Panc1 (cell line): ENCODE measurements around the gene SNED1. TPM values are rescaled to one million over a fixed set of nuclear protein-coding genes. Genes with fewer than 3 reads are reported as not detected.

ENCODE experiments used
- ATAC-seq: fragments of 200-7000 bp; cut with Tn5 transposase; 2 replicates; pipeline ENCODE4 v1.9.1; 2020; ENCODE audit warnings: mild to moderate bottlenecking, moderate library complexity
- BruUV-seq: library from RNA; stranded (reverse); fragments of 400-500 nt; replicated peaks from 2 replicates; lab custom pipeline; 2021; lab: Mats Ljungman, UMichigan
- CTCF ChIA-PET: fragments of 300-600 bp; sonication (Branson Sonifier 250); formaldehyde crosslinking; loops from one replicate; lab custom pipeline; 2022; ENCODE audit warnings: antibody characterized with exemption; lab: Charles Lee
- POLR2A ChIA-PET: fragments of 300-600 bp; sonication (Branson Sonifier 250); formaldehyde crosslinking; loops from one replicate; lab custom pipeline; 2022; ENCODE audit warnings: antibody characterized with exemption; lab: Charles Lee
- DNase-seq: peaks from one replicate; pipeline ENCODE4 v3.0.0-alpha.2; 2010; ENCODE audit warnings: low read depth, low spot score
- H3K27ac ChIP-seq: 2 replicates; pipeline ENCODE4 v1.5.1; 2011; ENCODE audit warnings: mild to moderate bottlenecking, low read length, inconsistent platforms
- H3K27me3 ChIP-seq: fragments of 200-500 bp; sonication (Bioruptor generic); 2 replicates; pipeline ENCODE4 v1.6.0; 2014; ENCODE audit warnings: low read length, inconsistent platforms; ENCODE audit not compliant: control insufficient read depth, insufficient read depth
- H3K36me3 ChIP-seq: fragments of 200-500 bp; sonication (Bioruptor generic); 2 replicates; pipeline ENCODE4 v1.5.1; 2014; ENCODE audit warnings: inconsistent platforms, mild to moderate bottlenecking, low read length, moderate library complexity; ENCODE audit not compliant: control insufficient read depth, insufficient read depth
- H3K4me1 ChIP-seq: 2 replicates; pipeline ENCODE4 v1.5.1; 2011; ENCODE audit warnings: inconsistent platforms, mild to moderate bottlenecking, low read length, moderate library complexity; ENCODE audit not compliant: control insufficient read depth, insufficient read depth
- H3K4me3 ChIP-seq, 2 experiments: 2 replicates each; pipeline ENCODE4 v1.5.1; 2011 to 2012; ENCODE audit warnings: low read depth in 2 of 2, low read length in 2 of 2, mild to moderate bottlenecking in 2 of 2, inconsistent platforms in 1 of 2, moderate library complexity in 1 of 2
- H3K9me3 ChIP-seq: fragments of 200-500 bp; sonication (Bioruptor generic); 2 replicates; pipeline ENCODE4 v1.5.1; 2014; ENCODE audit warnings: low read depth, mild to moderate bottlenecking, inconsistent platforms, low read length, moderate library complexity; ENCODE audit not compliant: control insufficient read depth, insufficient read depth
- CTCF ChIP-seq: fragments of 450-650 bp; IDR thresholded peaks from 2 replicates; pipeline ENCODE4 v1.5.1; 2017; ENCODE audit warnings: mild to moderate bottlenecking
- POLR2AphosphoS5 ChIP-seq: IDR thresholded peaks from 2 replicates; pipeline ENCODE4 v1.6.1; 2012; ENCODE audit warnings: mild to moderate bottlenecking, low read depth, low read length, moderate library complexity
- SIN3A ChIP-seq: IDR thresholded peaks from 2 replicates; pipeline ENCODE4 v1.6.1; 2012; ENCODE audit warnings: low read depth, mild to moderate bottlenecking, low read length, moderate library complexity, borderline replicate concordance; ENCODE audit not compliant: insufficient read depth
- TCF7L2 ChIP-seq: IDR thresholded peaks from 2 replicates; pipeline ENCODE4 v1.6.1; 2011; ENCODE audit warnings: mild to moderate bottlenecking, low read depth, low read length, inconsistent platforms
- in situ Hi-C: cut with HindIII; loops from 2 replicates; pipeline ENCODE4 v1.10.0; 2016; ENCODE audit warnings: low sequenced_read_pairs, low pct_unique_long_range_greater_than_20kb
- intact Hi-C: fragments of 100-400 bp; cut with micrococcal nuclease; formaldehyde crosslinking; loops from one replicate; pipeline ENCODE4 v1.10.0; 2022; ENCODE audit not compliant: unreplicated experiment
- total RNA-seq: library from RNA; stranded (reverse); gene quantifications from one replicate; pipeline ENCODE4 v1.2.1, GENCODE V29; 2021; ENCODE audit not compliant: unreplicated experiment
- TF ChIP-seq, protein P1 (sequence below), 2 experiments: IDR thresholded peaks; 2 replicates each; pipeline ENCODE4 v1.6.1; 2011 to 2012; ENCODE audit warnings: low read depth in 2 of 2, control low read depth in 1 of 2, low read length in 1 of 2, mild to moderate bottlenecking in 1 of 2, moderate library complexity in 1 of 2; ENCODE audit not compliant: insufficient read depth in 1 of 2

Gene SNED1
- total RNA-seq, 1 experiment from 2014 or later: 11.0 TPM

DNA sequence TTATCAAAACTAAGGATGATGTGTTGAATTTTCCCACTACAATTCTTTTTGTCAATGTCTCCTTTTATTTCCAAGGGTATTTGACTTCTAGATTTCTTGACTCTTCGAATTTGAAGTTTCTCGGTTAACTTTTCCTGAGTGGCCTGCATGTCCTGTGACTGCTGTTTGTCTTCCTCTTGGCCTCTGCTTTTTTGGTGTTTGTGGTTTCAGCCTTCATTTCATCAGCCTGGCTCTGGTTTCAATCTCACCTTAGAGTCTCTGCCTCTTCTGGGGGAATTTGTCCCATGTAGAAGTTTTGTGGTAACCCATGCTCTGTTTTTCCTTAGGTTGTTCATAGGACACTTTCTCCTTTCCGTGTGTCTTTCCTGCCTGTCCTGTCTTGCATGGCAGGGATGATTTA, 28.3 kb upstream of the SNED1 start:
- H3K4me3 ChIP-seq: no peak overlapping the region
- ChIA-PET CTCF (no interaction called here), POLR2A (no interaction called here)
- TF ChIP-seq, protein P1, sequence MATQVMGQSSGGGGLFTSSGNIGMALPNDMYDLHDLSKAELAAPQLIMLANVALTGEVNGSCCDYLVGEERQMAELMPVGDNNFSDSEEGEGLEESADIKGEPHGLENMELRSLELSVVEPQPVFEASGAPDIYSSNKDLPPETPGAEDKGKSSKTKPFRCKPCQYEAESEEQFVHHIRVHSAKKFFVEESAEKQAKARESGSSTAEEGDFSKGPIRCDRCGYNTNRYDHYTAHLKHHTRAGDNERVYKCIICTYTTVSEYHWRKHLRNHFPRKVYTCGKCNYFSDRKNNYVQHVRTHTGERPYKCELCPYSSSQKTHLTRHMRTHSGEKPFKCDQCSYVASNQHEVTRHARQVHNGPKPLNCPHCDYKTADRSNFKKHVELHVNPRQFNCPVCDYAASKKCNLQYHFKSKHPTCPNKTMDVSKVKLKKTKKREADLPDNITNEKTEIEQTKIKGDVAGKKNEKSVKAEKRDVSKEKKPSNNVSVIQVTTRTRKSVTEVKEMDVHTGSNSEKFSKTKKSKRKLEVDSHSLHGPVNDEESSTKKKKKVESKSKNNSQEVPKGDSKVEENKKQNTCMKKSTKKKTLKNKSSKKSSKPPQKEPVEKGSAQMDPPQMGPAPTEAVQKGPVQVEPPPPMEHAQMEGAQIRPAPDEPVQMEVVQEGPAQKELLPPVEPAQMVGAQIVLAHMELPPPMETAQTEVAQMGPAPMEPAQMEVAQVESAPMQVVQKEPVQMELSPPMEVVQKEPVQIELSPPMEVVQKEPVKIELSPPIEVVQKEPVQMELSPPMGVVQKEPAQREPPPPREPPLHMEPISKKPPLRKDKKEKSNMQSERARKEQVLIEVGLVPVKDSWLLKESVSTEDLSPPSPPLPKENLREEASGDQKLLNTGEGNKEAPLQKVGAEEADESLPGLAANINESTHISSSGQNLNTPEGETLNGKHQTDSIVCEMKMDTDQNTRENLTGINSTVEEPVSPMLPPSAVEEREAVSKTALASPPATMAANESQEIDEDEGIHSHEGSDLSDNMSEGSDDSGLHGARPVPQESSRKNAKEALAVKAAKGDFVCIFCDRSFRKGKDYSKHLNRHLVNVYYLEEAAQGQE (IDR thresholded peaks at IDR 0.05; ENCODE audit: insufficient read depth in 1 of 2, low read depth in 2 of 2, low read length in 1 of 2): no peak
- TF ChIP-seq POLR2AphosphoS5 (no peak), CTCF (no peak), SIN3A (no peak), TCF7L2 (no peak)
- DNase-seq (no peak), ATAC-seq (no peak)
- H3K4me1 ChIP-seq: no peaks in the 10 kb centered on the region
- no peak overlapping the region for H3K27ac ChIP-seq
- BruUV-seq: no TSS peak
- no peaks in the 10 kb centered on the region; the same call in 1 of the 2 replicates for H3K27me3 ChIP-seq
- no peaks in the 10 kb centered on the region for H3K9me3 ChIP-seq
- in situ Hi-C loops: no loop called here
- H3K36me3 ChIP-seq: no peaks in the 10 kb centered on the region
- intact Hi-C loops: no loop called here

DNA sequence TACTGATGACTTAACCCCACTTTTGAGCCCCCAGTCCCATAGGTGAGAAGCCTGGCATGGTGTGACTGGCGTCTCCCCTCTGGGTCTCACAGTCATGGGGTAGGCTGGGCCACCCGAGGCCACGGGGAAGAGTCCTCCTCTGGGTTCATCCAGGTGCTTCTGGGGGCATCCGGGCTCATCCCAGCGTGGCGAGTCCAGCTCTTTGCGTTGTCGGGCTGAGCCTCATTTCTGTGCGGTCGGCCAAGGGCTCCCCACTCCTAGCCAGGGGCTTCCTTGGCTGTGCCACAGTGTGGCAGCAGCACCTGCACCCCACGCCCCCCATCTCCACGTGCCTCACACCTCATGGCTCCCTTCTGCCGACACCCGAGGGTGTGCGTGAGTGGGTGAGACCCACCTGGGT, 27.6 kb upstream of the SNED1 start:
- ChIA-PET CTCF (no interaction called here), POLR2A (no interaction called here)
- intact Hi-C loops (no loop called here), in situ Hi-C loops (no loop called here)
- Histone ChIP-seq H3K4me1 (no peaks in the 10 kb centered on the region), H3K27ac (no peak overlapping the region), H3K36me3 (no peaks in the 10 kb centered on the region), H3K27me3 (no peaks in the 10 kb centered on the region; the same call in 1 of the 2 replicates), H3K4me3 (no peak overlapping the region), H3K9me3 (no peaks in the 10 kb centered on the region)
- DNase-seq (no peak), ATAC-seq (no peak)
- no TSS peak for BruUV-seq
- TF ChIP-seq SIN3A (no peak), TCF7L2 (no peak), CTCF (no peak), POLR2AphosphoS5 (no peak)
- TF ChIP-seq, protein P1 (IDR thresholded peaks at IDR 0.05; ENCODE audit: insufficient read depth in 1 of 2, low read depth in 2 of 2, low read length in 1 of 2): no peak
